HG03045 (cell line): ENCODE results near the gene TNFAIP8.

ENCODE experiments used
- ATAC-seq: cut with Tn5 transposase; IDR thresholded peaks from one replicate; pipeline ENCODE4 v1.9.1; 2021; ENCODE audit warnings: mild to moderate bottlenecking, moderate library complexity; ENCODE audit not compliant: unreplicated experiment

Gene TNFAIP8

GRCh38 chr5:119365847-119366539 is 10.2 kb downstream of the TNFAIP8 start:
- no peak for ATAC-seq

DNA sequence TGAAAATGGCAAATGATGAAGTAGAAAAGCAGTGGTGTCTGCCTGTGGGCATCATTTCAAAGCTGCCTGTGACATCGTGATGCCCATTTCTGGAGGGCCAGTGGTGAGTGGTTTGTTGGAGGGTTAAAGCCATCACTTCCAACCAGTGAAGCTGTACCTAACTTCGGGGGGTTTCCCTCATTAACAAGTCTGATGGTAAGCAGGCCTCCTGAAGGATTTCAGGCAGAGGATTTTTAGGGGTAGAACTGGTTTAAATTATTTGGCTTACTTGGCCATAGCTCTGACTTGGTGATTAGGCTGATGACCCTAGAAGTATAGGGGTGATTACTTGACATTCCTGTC is 10.7 kb downstream of the TNFAIP8 start:
- peak; percentile 25 for ATAC-seq

DNA sequence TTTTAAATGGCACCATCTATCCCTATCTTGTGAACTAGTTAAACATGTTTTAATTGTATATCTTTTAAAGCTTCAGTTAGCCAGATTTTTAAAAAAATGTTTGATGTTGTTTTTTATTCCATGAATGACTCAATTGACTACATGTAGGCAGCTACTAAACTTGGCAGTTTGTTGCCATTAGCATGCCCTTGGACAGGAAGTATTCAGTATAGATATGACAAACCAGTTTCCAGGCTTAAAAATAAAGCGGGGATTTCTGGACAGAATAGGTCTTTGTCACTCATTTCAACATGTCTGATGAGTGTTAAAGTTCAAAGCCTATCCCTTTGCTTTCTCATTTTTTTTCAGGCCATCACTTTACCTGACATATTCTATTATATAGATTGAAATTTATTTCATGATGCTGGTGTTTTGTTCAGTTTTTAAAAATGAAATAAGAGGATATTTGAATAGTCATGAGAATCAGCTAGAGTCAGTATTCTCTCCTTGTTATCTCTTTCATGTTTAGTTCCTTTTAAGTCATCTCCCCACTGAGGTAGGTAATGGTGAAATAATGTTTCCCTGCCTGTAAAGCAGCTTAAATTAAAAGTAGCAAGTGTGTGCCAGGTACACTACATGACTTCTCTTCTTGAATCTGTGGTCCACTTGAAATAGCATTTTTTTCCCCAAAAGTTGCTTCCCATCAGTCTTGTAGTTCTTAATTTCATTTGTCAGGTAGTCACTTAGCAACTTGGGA is 11.9 kb downstream of the TNFAIP8 start:
- ATAC-seq = peak; percentile 69

DNA sequence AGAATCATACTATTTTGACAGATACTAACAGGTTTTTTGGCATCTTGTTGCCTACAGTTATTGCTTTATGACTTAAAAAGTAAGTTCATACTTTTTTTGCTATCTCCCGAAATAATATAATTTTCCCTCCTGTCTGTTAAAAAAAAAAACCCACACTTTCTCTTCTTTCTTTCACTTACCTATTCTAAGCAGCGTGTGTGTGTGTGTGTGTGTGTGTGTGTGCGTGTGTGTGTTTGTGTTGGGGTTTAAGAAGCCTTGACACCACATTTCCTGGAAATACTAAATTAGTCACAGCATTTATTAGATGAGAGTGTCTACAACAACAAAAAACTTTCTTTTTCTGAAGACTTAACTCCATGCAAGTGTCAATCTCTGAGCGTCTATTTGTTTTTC is 12.4 kb downstream of the TNFAIP8 start:
- no peak for ATAC-seq

DNA sequence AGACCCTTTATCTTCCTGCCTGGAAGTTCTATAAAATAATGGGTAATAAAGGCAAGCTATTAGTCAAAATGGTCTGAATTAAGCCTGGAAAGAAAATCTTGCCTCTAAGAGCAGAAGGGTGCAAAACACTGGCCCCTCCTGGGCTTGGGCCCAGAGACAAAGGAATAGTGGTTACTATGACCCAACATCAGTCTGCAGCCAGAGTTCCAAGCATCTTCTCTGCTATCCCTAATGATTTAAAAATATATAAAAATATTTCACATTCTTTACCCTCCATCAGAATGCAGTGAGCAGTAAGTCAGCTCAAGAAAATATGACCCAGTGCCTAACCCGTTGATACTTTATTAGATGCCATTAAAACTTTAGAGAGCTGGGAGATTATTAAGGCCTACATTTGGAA is 14.7 kb downstream of the TNFAIP8 start:
- no peak for ATAC-seq

- no peak for ATAC-seq
Measured at GRCh38 chr5:119371146-119371545, 15.3 kb downstream of the TNFAIP8 start.

- peak; percentile 40 for ATAC-seq
Measured at GRCh38 chr5:119373449-119373858, 17.6 kb downstream of the TNFAIP8 start.

DNA sequence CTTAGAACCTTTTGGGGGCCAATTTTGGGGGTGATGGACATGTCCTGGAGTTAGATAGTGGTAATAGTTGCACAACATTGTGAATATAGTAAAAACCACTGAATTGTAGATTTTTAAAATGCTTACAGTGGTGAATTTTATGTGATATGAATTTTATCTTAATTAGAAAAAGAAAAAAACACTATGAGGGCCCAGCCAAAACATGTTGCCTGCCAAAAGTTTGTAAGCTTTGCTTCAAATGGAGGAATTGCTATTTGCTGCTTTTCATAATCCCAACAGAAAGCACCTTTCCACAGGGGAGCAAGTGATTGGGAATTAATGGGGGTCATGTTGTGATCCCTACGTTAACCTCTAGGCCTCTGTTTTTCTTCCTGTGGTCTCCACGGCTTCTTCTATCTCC is 19.1 kb downstream of the TNFAIP8 start:
- no peak for ATAC-seq

- no peak for ATAC-seq
Measured at GRCh38 chr5:119377066-119377465, 21.2 kb downstream of the TNFAIP8 start.

DNA sequence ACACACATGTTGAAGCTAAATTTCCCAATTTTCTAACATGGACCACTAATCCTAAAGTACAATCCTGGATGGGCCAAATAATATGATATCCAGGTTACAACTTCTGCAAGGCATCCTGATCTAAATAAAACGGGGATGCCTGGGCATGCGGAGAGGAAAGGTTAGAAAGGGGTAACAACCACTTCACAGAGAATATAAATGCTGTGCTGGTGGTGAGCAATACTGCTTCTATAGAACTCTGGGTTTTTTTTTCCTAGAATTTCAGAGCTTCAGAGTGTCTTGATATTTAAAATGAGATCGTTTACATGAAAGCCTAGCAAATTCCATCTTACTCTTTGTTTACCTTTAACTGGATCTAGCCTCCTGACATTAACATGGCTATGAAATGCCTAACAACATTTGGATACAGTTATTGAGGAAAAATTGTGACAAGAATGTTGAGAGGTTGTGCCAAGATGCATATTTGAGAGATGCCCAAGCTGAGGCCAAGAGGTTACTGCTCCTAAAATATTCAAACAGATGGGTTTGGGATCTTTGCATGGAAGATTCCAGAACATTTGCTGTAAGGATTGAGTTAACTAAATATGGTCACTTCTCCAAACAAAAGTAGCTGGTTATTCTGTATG is 22.4 kb downstream of the TNFAIP8 start:
- no peak for ATAC-seq

DNA sequence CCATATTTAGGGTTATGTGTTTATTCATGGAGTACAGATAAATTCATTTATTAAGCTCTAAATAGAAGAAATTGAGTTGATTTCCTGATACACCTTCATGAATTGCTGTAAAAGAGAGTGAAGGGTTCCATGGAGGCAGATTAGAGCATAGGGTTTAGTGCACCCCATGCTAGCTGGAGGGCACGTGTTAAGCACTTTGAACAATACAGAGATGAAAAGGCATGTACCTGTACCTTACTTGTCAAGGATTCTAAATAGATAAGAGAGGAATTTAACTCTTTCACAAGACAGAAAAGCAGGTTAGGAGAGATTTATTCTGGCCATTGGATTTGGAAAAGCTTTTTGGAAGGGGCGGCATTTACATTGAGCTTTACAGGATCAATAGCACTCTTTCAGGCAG is 23.3 kb downstream of the TNFAIP8 start:
- ATAC-seq = no peak

DNA sequence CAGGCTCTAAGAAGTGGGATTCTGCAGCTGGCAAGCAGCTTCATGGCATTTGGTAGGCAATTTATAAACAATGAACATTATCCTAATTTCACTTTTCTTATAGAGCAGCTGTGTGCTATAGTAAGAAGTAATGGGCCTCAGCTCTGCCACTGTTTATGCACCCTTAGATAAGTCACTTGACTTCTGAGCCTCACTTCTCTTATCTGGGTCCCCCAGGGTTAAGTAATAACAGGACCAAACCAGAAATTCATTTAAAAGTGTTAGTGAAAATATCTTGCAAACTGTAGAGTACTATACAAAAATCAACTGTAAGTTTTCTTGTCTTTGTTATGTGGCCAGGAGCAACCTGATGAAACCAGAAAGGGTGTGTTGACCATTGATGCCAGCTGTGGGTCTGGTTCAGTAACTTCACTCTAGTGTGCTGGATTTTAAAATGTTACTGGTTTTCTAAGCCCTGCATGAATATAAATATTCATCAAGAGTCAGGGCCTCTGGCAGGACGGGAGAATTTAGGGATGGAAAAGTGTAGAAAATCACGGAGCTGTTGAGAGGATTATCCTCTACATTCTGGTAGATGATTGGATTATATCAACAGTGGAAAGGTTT is 24.2 kb downstream of the TNFAIP8 start:
- ATAC-seq = no peak

- no peak for ATAC-seq
Measured at GRCh38 chr5:119382169-119382568, 26.4 kb downstream of the TNFAIP8 start.

DNA sequence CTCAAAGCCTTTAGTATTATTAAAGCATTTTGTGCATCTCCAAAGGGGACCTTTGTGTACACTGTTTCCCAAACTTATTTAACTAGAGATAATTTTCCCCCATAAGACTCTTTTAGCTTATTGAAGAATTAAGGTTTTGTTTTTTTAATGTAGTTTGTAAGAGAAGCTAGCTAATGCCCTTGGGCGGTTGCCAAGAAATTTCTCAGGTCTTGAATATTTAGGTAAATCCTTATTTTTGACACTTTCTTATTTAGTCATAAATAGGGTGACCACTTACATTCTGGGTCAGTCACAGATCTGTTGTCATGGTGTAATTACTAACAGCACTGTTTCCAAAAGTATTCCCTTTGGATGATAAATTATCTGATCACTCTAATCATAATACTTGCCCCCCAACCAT is 27.2 kb downstream of the TNFAIP8 start:
- ATAC-seq = no peak

DNA sequence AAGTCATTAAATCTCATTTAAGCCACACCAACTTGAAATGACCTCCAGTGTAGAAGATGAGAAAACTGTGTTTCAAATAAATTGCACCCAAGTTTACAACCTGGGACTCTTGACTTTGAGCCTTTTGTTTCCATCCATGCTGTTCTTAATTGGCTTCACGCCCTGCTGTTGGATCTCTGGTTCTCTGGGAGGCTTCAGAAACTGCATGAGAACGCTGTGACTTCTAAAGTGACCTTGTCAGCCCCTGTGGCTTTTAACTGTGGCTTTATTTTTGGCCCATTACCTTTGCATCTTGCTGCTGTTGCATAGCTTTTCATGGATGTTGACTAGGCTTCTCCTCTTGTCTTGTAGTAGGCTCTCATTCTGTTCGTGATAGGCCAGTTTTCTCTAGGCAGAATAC is 29.3 kb downstream of the TNFAIP8 start:
- ATAC-seq = no peak

- ATAC-seq = no peak
Measured at GRCh38 chr5:119385536-119386128, 29.8 kb downstream of the TNFAIP8 start.

DNA sequence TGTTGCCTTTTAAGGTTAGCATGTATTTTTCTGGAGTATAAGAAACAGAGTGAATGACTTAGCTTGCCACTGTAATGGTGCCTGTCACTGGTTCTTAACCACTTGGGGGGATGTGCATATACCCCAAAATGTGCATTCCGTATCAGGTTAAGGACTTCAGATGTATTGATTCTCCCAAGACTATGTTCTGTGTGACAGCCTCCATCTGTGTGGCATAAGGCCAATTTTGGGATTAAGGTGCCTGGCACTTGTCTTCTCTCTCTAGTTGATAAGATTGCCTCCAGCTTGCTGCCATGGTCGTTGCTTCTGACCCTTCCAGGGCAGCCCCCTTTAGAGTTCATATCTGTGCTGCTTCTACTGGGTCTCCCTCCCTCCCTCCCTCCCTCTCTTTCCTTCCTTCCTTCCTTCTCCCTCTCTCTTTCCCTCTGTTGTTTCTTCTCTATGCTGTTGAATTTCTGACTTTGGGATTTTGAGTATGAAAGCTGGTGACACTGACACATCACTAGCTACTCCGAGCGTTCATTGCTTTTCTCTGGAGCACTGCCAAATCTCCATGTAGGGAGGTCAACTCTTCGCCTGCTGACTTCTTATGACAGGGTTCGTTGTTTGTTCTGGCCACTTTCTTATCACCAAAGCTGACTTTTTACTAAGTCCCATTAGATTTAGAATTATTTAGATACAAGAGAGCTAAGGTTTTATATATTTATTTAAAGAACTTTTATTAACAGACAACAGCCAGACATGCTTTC is 31.0 kb downstream of the TNFAIP8 start:
- no peak for ATAC-seq

- no peak for ATAC-seq
Measured at GRCh38 chr5:119387945-119388618, 32.3 kb downstream of the TNFAIP8 start.

DNA sequence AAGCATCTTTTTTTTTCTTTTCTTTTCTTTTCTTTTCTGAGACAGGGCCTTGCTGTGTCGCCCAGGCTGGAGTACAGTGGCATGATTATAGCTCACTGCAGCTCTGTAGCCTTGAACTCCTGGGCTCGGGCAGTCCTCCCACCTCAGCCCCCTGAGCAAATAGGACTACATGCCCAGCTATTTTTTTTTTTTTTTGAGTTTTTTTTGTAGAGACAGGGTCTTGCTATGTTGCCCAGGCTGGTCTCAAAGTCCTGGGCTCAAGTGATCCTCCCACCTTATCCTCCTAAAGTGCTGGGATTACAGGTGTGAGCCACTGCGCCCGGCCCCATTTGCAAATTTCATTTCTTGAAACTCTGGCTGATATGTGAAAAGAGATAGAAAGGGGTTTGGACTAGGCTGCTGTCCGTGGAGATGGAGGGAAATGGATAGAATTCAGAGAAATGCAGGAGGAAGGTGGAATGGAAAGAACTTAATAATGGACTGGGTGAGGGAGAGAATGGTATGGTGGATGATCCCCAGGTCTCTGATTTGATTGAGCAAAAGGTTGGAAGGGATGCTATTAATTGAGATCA is 32.9 kb downstream of the TNFAIP8 start:
- ATAC-seq = no peak
